ENCODE results near the gene CDCA7L. TPM values are rescaled to one million over a fixed set of nuclear protein-coding genes. Genes with fewer than 3 reads are reported as not detected.
A peak's percentile ranks its signal among the peaks of the same experiment; 100 is the strongest.

CDCA7L gene, protein sequence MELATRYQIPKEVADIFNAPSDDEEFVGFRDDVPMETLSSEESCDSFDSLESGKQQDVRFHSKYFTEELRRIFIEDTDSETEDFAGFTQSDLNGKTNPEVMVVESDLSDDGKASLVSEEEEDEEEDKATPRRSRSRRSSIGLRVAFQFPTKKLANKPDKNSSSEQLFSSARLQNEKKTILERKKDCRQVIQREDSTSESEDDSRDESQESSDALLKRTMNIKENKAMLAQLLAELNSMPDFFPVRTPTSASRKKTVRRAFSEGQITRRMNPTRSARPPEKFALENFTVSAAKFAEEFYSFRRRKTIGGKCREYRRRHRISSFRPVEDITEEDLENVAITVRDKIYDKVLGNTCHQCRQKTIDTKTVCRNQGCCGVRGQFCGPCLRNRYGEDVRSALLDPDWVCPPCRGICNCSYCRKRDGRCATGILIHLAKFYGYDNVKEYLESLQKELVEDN
- polyA plus RNA-seq (2012; ENCODE audit: low read depth, missing spikeins) = 38.1 TPM

DNA sequence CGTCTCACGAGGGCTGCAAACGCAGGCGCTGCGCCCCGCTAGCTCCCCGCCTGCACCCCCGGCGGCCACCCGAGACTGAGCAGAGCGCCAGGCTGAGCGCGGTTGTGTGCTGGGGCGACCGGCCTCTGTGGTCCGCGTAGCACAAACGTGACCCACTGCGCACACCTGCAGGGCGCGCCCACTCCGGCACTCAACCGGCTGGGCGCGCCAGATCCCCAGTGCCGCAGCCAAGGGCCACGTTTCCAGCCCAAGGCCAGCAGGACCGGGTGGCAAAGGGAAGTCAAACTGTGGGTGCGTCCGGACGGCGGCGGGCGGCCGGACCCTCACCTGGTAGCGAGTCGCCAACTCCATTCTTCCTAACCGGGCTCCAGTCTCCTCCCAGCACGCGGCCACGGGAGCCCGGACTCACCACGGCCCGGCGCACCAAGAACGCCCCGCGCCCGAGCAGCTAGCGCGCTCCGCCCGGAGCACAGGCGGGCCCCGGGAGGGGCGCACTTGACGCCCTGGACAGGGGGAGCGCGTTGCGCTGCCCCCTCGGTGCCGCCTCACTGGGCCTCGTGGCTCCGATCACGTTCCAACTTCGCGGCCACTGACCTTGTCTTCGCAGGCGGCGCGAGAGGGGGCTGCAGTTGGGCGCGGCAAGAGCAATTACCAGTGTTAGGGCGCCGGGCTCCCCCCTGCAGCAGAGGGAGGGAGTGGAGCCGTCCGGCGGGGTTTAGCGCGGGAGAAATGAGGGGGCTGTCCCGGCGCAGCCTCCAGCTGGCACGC is at the start of gene CDCA7L:
CDCA7L (minus strand) TSS at position 446 of the 768 bp plus-strand sequence; CDS start at position 351, 95 bp downstream.
- peak; percentile 75 for DNase-seq (ENCODE audit: insufficient read length, low spot score)
- FAIRE-seq = peak; percentile 93
- TF ChIP-seq POLR2A (IDR thresholded peaks at IDR 0.05; ENCODE audit: low read depth, low read length) = peak; percentile 75
- peak; percentile 33; the same call in 1 of the 2 replicates for TF ChIP-seq POU2F2 (IDR thresholded peaks at IDR 0.05; ENCODE audit: low read depth, low read length)
- peak; percentile 26 for TF ChIP-seq PAX5 (IDR thresholded peaks at IDR 0.05; ENCODE audit: insufficient read depth, low read length, severe bottlenecking)
- peak; percentile 69; the same call in 1 of the 2 replicates for TF ChIP-seq POLR2AphosphoS5 (IDR thresholded peaks at IDR 0.05; ENCODE audit: low read depth, low read length)
- TF ChIP-seq TAF1 (IDR thresholded peaks at IDR 0.05; ENCODE audit: low read depth, low read length) = peak; percentile 45; the same call in 1 of the 2 replicates
- TF ChIP-seq SPI1 (IDR thresholded peaks at IDR 0.05; ENCODE audit: low read depth, low read length) = no peak

DNA sequence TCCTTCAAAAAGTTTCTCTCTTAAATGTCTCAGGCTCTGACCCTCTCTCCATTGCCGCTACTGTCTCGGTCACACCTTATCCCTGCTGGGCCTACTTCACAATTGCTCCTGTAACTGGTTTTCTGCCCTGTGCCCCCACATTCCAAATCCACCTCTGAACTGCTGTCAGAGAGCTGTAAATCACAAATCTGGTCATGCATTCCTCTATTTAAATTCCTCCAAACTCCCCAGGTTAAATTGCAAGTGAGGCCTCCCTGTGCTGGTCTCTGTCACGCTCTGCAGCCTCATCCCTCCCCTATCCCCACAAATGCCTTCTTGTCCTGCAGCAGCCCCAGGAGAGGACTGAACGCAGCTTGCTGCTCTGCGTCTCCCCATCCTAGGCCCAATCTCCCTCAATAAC is 40.4 kb upstream of the CDCA7L start:
- TF ChIP-seq POLR2A (IDR thresholded peaks at IDR 0.05; ENCODE audit: low read depth, low read length) (no peak), POU2F2 (IDR thresholded peaks at IDR 0.05; ENCODE audit: low read depth, low read length) (no peak), POLR2AphosphoS5 (IDR thresholded peaks at IDR 0.05; ENCODE audit: low read depth, low read length) (no peak), SPI1 (IDR thresholded peaks at IDR 0.05; ENCODE audit: low read depth, low read length) (no peak), PAX5 (IDR thresholded peaks at IDR 0.05; ENCODE audit: insufficient read depth, low read length, severe bottlenecking) (no peak), TAF1 (IDR thresholded peaks at IDR 0.05; ENCODE audit: low read depth, low read length) (no peak)
- DNase-seq (ENCODE audit: insufficient read length, low spot score) = no peak
- no peak for FAIRE-seq

DNA sequence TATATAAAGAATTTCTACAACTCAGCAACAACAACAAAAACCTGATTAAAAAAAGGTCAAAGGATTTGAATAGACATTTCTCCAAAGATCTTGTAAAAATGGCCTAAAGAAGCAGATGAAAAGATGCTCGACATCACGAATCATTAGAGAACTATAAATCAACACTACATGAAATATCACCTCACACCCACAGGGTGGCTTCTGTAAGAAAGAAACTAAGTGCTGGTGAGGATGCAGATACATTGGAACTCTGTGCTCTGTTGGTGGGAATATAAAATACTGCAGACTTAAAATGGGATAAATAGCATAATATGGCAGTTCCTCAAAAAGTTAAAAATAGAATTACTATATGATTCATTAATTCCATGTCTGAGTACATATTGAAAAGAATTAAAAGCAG is 38.3 kb upstream of the CDCA7L start:
- FAIRE-seq (no peak), DNase-seq (ENCODE audit: insufficient read length, low spot score) (no peak)
- TF ChIP-seq PAX5 (IDR thresholded peaks at IDR 0.05; ENCODE audit: insufficient read depth, low read length, severe bottlenecking) (no peak), SPI1 (IDR thresholded peaks at IDR 0.05; ENCODE audit: low read depth, low read length) (no peak), POU2F2 (IDR thresholded peaks at IDR 0.05; ENCODE audit: low read depth, low read length) (no peak), POLR2AphosphoS5 (IDR thresholded peaks at IDR 0.05; ENCODE audit: low read depth, low read length) (no peak), TAF1 (IDR thresholded peaks at IDR 0.05; ENCODE audit: low read depth, low read length) (no peak), POLR2A (IDR thresholded peaks at IDR 0.05; ENCODE audit: low read depth, low read length) (no peak)

DNA sequence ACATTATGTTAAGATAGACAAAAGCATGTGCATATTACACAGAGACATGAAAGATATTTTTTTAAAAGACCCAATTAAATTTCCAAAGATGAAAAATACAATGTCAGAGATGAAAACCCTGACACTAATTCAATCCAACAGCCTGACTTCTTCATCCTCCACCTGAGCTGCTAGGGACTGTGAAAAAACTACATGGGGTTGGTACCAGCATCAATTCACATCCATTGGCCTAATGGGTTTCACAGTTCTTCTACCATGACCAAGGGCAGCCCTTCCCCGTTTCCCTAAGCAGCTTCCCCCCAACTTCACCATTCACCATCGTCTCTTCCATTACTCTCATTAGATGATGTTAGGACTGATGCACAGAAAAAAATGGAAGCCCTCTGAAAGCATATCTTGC is 37.4 kb upstream of the CDCA7L start:
- FAIRE-seq (no peak), DNase-seq (ENCODE audit: insufficient read length, low spot score) (no peak)
- no peak for TF ChIP-seq PAX5 (IDR thresholded peaks at IDR 0.05; ENCODE audit: insufficient read depth, low read length, severe bottlenecking)
- no peak for TF ChIP-seq POLR2AphosphoS5 (IDR thresholded peaks at IDR 0.05; ENCODE audit: low read depth, low read length)
- no peak for TF ChIP-seq POLR2A (IDR thresholded peaks at IDR 0.05; ENCODE audit: low read depth, low read length)
- no peak for TF ChIP-seq POU2F2 (IDR thresholded peaks at IDR 0.05; ENCODE audit: low read depth, low read length)
- TF ChIP-seq SPI1 (IDR thresholded peaks at IDR 0.05; ENCODE audit: low read depth, low read length) = no peak
- TF ChIP-seq TAF1 (IDR thresholded peaks at IDR 0.05; ENCODE audit: low read depth, low read length) = no peak

DNA sequence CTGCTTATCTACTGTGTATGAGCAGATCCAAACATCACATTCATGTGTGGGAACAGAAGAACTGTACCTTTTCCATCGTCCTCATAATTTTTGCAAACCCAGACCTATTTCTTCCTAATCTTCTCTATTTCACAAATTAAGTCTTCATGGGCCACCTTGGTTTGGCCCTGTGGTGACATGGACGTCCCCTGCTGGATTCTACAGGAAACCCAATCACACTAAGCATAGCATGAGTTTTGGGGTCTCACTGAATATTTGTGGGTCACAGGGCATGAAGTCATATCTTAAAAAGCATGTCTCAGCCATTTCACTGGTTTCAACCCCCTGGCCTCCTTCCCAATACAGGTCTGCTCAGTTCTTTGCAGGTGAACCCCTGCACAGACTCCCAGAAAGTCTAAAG is 35.8 kb upstream of the CDCA7L start:
- FAIRE-seq = no peak
- no peak for DNase-seq (ENCODE audit: insufficient read length, low spot score)
- no peak for TF ChIP-seq POU2F2 (IDR thresholded peaks at IDR 0.05; ENCODE audit: low read depth, low read length)
- no peak for TF ChIP-seq POLR2AphosphoS5 (IDR thresholded peaks at IDR 0.05; ENCODE audit: low read depth, low read length)
- TF ChIP-seq POLR2A (IDR thresholded peaks at IDR 0.05; ENCODE audit: low read depth, low read length) = no peak
- TF ChIP-seq SPI1 (IDR thresholded peaks at IDR 0.05; ENCODE audit: low read depth, low read length) = no peak
- no peak for TF ChIP-seq TAF1 (IDR thresholded peaks at IDR 0.05; ENCODE audit: low read depth, low read length)
- no peak for TF ChIP-seq PAX5 (IDR thresholded peaks at IDR 0.05; ENCODE audit: insufficient read depth, low read length, severe bottlenecking)

DNA sequence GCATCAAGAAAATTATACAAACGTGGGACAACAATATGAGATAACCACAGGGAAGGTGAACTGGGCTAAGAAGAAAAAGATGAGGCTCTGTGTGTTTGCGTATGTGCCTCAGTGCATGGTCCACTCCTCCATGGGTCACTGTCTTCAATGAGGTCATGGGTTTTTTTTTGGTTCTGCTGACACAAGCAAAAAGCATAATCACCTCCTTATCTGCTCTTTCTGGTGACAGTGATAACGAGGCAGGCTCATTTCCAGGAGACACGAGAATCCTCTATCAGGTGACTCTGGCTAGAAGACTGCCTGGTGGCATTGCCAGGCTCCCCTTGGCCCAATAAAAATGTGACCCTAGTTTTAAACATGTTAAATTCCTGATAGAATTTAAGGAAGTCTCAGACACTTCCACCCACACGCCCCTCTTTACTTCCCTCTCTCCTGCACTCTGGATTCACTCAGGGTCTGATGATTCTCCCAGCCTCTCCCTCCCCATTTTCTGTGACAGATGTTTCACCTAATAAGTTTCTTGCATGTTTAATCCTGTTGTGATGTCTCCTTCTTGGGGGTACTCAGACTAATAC is 35.3 kb upstream of the CDCA7L start:
- FAIRE-seq (no peak), DNase-seq (ENCODE audit: insufficient read length, low spot score) (no peak)
- TF ChIP-seq POLR2AphosphoS5 (IDR thresholded peaks at IDR 0.05; ENCODE audit: low read depth, low read length) (no peak), POLR2A (IDR thresholded peaks at IDR 0.05; ENCODE audit: low read depth, low read length) (no peak), SPI1 (IDR thresholded peaks at IDR 0.05; ENCODE audit: low read depth, low read length) (no peak), TAF1 (IDR thresholded peaks at IDR 0.05; ENCODE audit: low read depth, low read length) (no peak)

DNA sequence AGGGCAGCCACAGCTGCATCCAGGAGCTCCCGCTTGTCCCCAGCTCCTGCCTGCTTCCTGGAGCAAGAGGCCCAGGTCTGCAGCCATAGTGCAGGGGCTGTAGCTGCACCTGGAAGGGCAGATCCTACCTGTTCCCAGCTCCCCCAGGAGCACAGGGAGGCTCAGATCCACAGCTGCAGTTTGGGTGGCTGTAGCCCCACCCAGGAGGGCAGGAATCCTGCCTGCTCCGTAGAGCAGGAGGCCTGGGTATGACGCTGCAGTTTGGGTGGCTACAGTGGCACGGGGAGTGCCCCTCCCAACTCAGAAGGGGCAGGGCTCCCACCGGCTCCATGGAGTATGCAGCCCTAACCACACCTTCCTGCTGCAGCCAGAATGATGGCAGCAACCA is 26.7 kb upstream of the CDCA7L start:
- DNase-seq (ENCODE audit: insufficient read length, low spot score) (no peak), FAIRE-seq (no peak)
- no peak for TF ChIP-seq POLR2AphosphoS5 (IDR thresholded peaks at IDR 0.05; ENCODE audit: low read depth, low read length)
- no peak for TF ChIP-seq TAF1 (IDR thresholded peaks at IDR 0.05; ENCODE audit: low read depth, low read length)
- TF ChIP-seq POLR2A (IDR thresholded peaks at IDR 0.05; ENCODE audit: low read depth, low read length) = no peak
- no peak for TF ChIP-seq SPI1 (IDR thresholded peaks at IDR 0.05; ENCODE audit: low read depth, low read length)
- no peak for TF ChIP-seq PAX5 (IDR thresholded peaks at IDR 0.05; ENCODE audit: insufficient read depth, low read length, severe bottlenecking)
- TF ChIP-seq POU2F2 (IDR thresholded peaks at IDR 0.05; ENCODE audit: low read depth, low read length) = no peak

DNA sequence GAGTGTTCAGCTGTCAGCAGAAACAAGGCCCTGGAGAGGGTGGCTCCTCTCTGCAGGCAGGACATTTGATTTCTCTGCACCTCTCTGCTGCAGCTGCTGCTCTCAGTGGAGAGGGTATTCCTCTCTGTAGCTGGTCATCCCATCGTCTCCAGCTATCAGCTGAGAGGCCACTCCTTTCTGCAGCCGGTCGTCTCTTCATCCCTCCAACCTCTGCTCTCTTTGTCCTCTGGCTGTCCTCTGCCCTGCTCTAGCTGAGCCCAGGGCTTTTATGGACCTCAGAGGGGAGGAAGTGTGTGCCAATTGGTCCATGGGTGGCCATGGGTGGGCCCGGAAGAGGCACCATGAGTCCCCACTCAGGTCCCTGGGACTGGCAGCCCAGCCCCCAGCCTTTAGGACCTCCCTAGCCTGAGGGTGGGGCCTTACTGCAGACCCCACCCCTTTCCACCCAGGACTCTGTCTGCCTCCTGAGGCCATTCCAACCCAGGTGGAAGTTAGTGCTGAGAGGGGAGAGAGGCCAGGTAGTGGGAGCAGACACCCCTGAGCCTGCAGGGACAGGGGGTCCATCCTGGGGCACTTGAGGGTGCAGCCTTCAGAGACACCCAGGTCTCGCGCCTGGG is 26.2 kb upstream of the CDCA7L start:
- no peak for DNase-seq (ENCODE audit: insufficient read length, low spot score)
- TF ChIP-seq TAF1 (IDR thresholded peaks at IDR 0.05; ENCODE audit: low read depth, low read length) (no peak), POU2F2 (IDR thresholded peaks at IDR 0.05; ENCODE audit: low read depth, low read length) (no peak), SPI1 (IDR thresholded peaks at IDR 0.05; ENCODE audit: low read depth, low read length) (no peak), POLR2AphosphoS5 (IDR thresholded peaks at IDR 0.05; ENCODE audit: low read depth, low read length) (no peak), PAX5 (IDR thresholded peaks at IDR 0.05; ENCODE audit: insufficient read depth, low read length, severe bottlenecking) (no peak), POLR2A (IDR thresholded peaks at IDR 0.05; ENCODE audit: low read depth, low read length) (no peak)
- no peak for FAIRE-seq
